Endothelial cell of umbilical vein (primary cell): ENCODE results near the gene RMRP. TPM values are rescaled to one million over a fixed set of nuclear protein-coding genes. Genes with fewer than 3 reads are reported as not detected.
"Not testable (repeated sequence)": the region's sequence is repeated elsewhere in the genome, so short reads cannot be mapped to it uniquely, and the experiment has no call there.

Source experiments
- BruUV-seq: library from RNA; stranded (reverse); fragments of 400-500 nt; replicated peaks from 2 replicates; lab custom pipeline; 2021; lab: Mats Ljungman, UMichigan
- CTCF ChIA-PET: fragments of 300-600, 350-600 bp; sonication (Branson Sonifier 250); formaldehyde crosslinking; loops from one replicate; lab custom pipeline; 2021; ENCODE audit warnings: antibody characterized with exemption, inconsistent platforms; lab: Charles Lee
- POLR2A ChIA-PET: fragments of 300-600, 350-600 bp; sonication (Branson Sonifier 250); formaldehyde crosslinking; loops from one replicate; lab custom pipeline; 2021; ENCODE audit warnings: antibody characterized with exemption, inconsistent platforms; lab: Charles Lee
- DNase-seq: peaks from one replicate; pipeline ENCODE4 v3.0.0-alpha.2; 2011; ENCODE audit warnings: low read depth, low spot score
- FAIRE-seq: peaks from 2 replicates; lab custom pipeline; 2011; peaks lifted over from hg19 to GRCh38; lab: Jason Lieb, UNC
- H2AFZ ChIP-seq: 2 replicates; pipeline ENCODE4 v1.6.0; 2012; ENCODE audit warnings: low read depth, low read length, control low read depth, inconsistent platforms
- H3K27ac ChIP-seq: 2 replicates; pipeline ENCODE4 v1.5.1; 2011; ENCODE audit warnings: low read depth, mild to moderate bottlenecking, control low read depth, low read length, moderate library complexity; ENCODE audit not compliant: insufficient read depth
- H3K27me3 ChIP-seq, 2 experiments: 2 replicates each; pipeline versions ENCODE4 v1.6.0 to v1.6.1; 2011; ENCODE audit warnings: low read length in 2 of 2, mixed read lengths in 1 of 2; ENCODE audit not compliant: control insufficient read depth in 2 of 2, insufficient read depth in 2 of 2
- H3K36me3 ChIP-seq, 2 experiments: 2 replicates in 1 of 2; 3 replicates in 1 of 2; pipeline ENCODE4 v1.5.1; 2011; ENCODE audit warnings: low read length in 2 of 2, mild to moderate bottlenecking in 1 of 2, moderate library complexity in 1 of 2; ENCODE audit not compliant: control insufficient read depth in 2 of 2, insufficient read depth in 2 of 2; ENCODE audit errors: extremely low read depth in 1 of 2
- H3K4me1 ChIP-seq: 3 replicates; pipeline ENCODE4 v1.5.1; 2011; ENCODE audit warnings: mild to moderate bottlenecking, low read length; ENCODE audit not compliant: control insufficient read depth, insufficient read depth; ENCODE audit errors: extremely low read depth
- H3K4me2 ChIP-seq: 2 replicates; pipeline ENCODE4 v1.6.1; 2011; ENCODE audit warnings: low read length, control low read depth, mixed read lengths; ENCODE audit not compliant: insufficient read depth
- H3K4me3 ChIP-seq, 3 experiments: fragments of 200-600 bp in 1 of 3; sonication (generic), shearing (Covaris generic) in 1 of 3; replicated peaks in 1 of 3; 2 replicates each; pipeline ENCODE4 v1.5.1; 2011 to 2016; ENCODE audit warnings: control low read depth in 3 of 3, low read length in 3 of 3, mild to moderate bottlenecking in 2 of 3, inconsistent platforms in 1 of 3, low read depth in 1 of 3, moderate library complexity in 1 of 3; ENCODE audit not compliant: insufficient read depth in 1 of 3
- H3K79me2 ChIP-seq: 2 replicates; pipeline ENCODE4 v1.6.0; 2012; ENCODE audit warnings: low read length, inconsistent platforms; ENCODE audit not compliant: control insufficient read depth, insufficient read depth
- H3K9ac ChIP-seq: replicated peaks from 2 replicates; pipeline ENCODE3; 2011; ENCODE audit warnings: low read length, control low read depth; ENCODE audit not compliant: insufficient read depth; ENCODE audit errors: extremely low read depth
- H3K9me1 ChIP-seq: replicated peaks from 3 replicates; pipeline ENCODE4 v1.6.0; 2011; ENCODE audit warnings: mild to moderate bottlenecking, low read length; ENCODE audit not compliant: control insufficient read depth, insufficient read depth; ENCODE audit errors: extremely low read depth
- H3K9me3 ChIP-seq: replicated peaks from 2 replicates; pipeline ENCODE4 v1.5.1; 2012; ENCODE audit warnings: low read length, inconsistent platforms; ENCODE audit not compliant: control insufficient read depth, insufficient read depth
- H4K20me1 ChIP-seq: replicated peaks from 2 replicates; pipeline ENCODE3; 2011; ENCODE audit warnings: mild to moderate bottlenecking, low read length; ENCODE audit not compliant: control insufficient read depth, insufficient read depth; ENCODE audit errors: extremely low read depth
- POLR2AphosphoS5 ChIP-seq: IDR thresholded peaks from 2 replicates; pipeline ENCODE4 v1.6.1; 2012; ENCODE audit warnings: low read depth, mild to moderate bottlenecking, control low read depth, low read length, moderate library complexity; ENCODE audit not compliant: insufficient read depth
- dilution Hi-C: fragments of 300-500 bp; cut with MboI; formaldehyde crosslinking; loops from one replicate; pipeline ENCODE4 v1.15.0; 2019; ENCODE audit warnings: low sequenced_read_pairs; ENCODE audit not compliant: extremely low pct_ligation_motif_present
- intact Hi-C: fragments of 100-400 bp; cut with micrococcal nuclease; formaldehyde crosslinking; loops from one replicate; pipeline ENCODE4 v1.10.0; 2022
- polyA plus RNA-seq, 4 experiments: library from polyadenylated mRNA; depleted of rRNA in 3 of 4; stranded (reverse) in 3 of 4; unstranded in 1 of 4; fragments of >200 nt; gene quantifications; 2 replicates each; pipeline versions ENCODE4 v1.2.1 to v1.2.3, GENCODE V29; 2011 to 2012; ENCODE audit warnings: missing spikeins in 1 of 4
- total RNA-seq: library from RNA; stranded (reverse); gene quantifications from 2 replicates; pipeline ENCODE4 v1.2.3, GENCODE V29; 2021
- TF ChIP-seq, protein P1 (sequence below): IDR thresholded peaks from 2 replicates; pipeline ENCODE4 v1.6.1; 2011; ENCODE audit not compliant: insufficient read depth, insufficient read length

The RMRP gene
- total and polyA plus RNA-seq, 2 donors (not counting 3 experiments of a cell fraction or from before 2014, with no cell fraction given) = 19,118 TPM; not detected in 1

DNA sequence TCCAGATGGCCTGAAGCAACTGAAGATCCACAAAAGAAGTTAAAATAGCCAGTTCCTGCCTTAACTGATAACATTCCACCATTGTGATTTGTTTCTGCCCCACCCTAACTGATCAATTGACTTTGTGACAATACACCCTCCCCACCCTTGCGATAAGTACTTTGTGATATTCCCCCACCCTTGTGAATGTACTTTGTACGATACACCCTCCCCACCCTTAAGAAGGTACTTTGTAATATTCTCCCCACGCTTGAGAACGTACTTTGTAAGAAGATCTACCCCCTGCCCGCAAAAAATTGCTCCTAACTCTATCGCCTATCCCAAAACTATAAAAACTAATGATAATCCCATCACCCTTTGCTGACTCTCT lies 21.0 kb downstream of the RMRP start:
- POLR2A ChIA-PET, BruUV-seq, H3K36me3 ChIP-seq, H3K4me3 ChIP-seq, H3K9me1 ChIP-seq, intact Hi-C loops, dilution Hi-C loops, H3K9ac ChIP-seq, H3K79me2 ChIP-seq, CTCF ChIA-PET, DNase-seq, H4K20me1 ChIP-seq, H3K4me2 ChIP-seq, H3K27me3 ChIP-seq, FAIRE-seq, H3K9me3 ChIP-seq, H3K4me1 ChIP-seq, H2AFZ ChIP-seq, H3K27ac ChIP-seq: not testable (repeated sequence)

DNA sequence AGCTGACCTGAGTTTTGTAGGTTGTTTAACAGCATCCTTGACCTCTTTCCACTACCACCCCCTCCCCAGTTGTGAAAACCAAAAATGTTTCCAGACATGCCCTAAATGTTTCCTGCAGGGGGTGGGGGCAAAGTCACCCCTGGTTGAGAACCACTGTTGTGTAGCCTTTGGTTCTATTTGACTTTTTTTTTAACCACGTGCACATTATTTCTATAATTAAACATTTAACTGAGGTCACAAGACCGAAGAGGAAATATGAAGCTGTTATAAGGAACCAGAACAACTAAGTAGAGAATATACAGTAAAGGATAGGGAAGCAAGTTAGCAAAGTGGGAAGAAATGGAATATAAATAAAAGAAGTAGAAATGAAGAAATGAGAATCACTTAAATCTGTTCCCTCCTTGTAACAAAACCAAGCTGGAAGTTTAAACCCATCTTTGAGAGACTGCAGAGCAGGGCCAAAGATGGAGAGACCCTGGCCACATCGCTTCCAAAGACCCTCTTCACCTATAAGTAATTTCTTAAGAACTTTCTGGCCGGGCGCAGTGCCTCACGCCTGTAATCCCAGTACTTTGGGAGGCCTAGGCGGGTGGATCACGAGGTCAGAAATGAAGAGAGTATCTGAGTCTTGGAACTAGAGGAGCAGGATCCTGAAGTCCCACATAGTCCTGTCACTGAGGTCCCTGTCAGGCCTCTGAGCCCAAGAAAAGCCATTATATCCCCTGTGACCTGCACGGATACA lies 21.5 kb downstream of the RMRP start:
- Histone ChIP-seq H3K27ac (no peak overlapping the region), H2AFZ (no peak overlapping the region), H3K9ac (no peak overlapping the region), H3K79me2 (no peaks in the 10 kb centered on the region), H3K36me3 (no peaks in the 10 kb centered on the region), H4K20me1 (no peaks in the 10 kb centered on the region), H3K27me3 (peaks cover 6 to 8% of the 10 kb centered on the region in 2 experiments), H3K4me2 (no peak overlapping the region), H3K9me3 (no peaks in the 10 kb centered on the region), H3K9me1 (no peaks in the 10 kb centered on the region), H3K4me1 (no peaks in the 10 kb centered on the region), H3K4me3 (no peak overlapping the region)
- intact Hi-C loops (no loop called here), dilution Hi-C loops (no loop called here)
- ChIA-PET CTCF (interaction anchor here (1.5 kb wide), 1 partner anchor 22 kb away, joined by 4 read pairs; the partner anchor contains the start of genes CCDC107 and RMRP), POLR2A (no interaction called here)
- no TSS peak for BruUV-seq
- DNase-seq = no peak
- FAIRE-seq = no peak
- TF ChIP-seq, protein P1, sequence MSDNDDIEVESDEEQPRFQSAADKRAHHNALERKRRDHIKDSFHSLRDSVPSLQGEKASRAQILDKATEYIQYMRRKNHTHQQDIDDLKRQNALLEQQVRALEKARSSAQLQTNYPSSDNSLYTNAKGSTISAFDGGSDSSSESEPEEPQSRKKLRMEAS = no peak
- no peak for TF ChIP-seq POLR2AphosphoS5
